GM18951 (cell line): Measurements from ENCODE around the gene TPSAB1.

Source experiments
- POLR2A ChIP-seq: IDR thresholded peaks from 4 replicates; pipeline ENCODE4 v1.6.1; 2011; ENCODE audit warnings: mild to moderate bottlenecking; ENCODE audit not compliant: insufficient read length, insufficient read depth; ENCODE audit errors: extremely low read depth
- in situ Hi-C: fragments of 300-500 bp; cut with MboI; formaldehyde crosslinking; loops from one replicate; pipeline ENCODE4 v1.12.0; 2022; ENCODE audit warnings: low sequenced_read_pairs, mixed read lengths, inconsistent platforms; ENCODE audit not compliant: unreplicated experiment

The TPSAB1 gene

DNA sequence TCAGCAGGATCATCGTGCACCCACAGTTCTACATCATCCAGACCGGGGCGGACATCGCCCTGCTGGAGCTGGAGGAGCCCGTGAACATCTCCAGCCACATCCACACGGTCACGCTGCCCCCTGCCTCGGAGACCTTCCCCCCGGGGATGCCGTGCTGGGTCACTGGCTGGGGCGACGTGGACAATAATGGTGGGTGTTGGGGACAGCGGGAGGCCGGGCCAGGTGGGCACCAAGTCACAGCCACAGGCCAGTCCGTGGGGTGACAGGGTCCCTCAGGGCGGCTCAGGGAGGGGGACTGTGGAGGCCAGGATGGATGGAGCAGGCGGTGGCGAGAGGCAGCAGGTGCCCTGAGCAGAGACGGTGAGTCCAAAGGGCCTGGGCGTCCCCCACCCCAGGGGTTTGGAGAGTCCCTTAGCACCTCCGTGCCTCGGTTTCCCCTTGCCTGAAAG lies 16.4 kb downstream of the TPSAB1 start:
- in situ Hi-C loops: no loop called here
- TF ChIP-seq POLR2A: no peak

GRCh38 chr16:1257561-1258224 lies 17.2 kb downstream of the TPSAB1 start:
- in situ Hi-C loops: no loop called here
- TF ChIP-seq POLR2A: no peak

DNA sequence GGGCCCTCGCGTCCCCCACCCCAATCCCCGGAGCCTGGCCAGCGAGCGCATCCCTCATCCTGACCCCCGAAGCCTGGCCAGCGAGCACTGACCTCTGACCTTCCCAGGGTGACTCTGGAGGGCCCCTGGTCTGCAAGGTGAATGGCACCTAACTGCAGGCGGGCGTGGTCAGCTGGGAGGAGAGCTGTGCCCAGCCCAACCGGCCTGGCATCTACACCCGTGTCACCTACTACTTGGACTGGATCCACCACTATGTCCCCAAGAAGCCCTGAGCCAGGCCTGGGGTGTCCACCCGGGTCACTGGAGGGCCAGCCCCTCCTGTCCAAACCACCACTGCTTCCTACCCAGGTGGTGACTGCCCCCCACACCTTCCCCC lies 17.7 kb downstream of the TPSAB1 start:
- TF ChIP-seq POLR2A: no peak
- in situ Hi-C loops: no loop called here

GRCh38 chr16:1258906-1259759 lies 18.6 kb downstream of the TPSAB1 start:
- TF ChIP-seq POLR2A: no peak
- in situ Hi-C loops: no loop called here

DNA sequence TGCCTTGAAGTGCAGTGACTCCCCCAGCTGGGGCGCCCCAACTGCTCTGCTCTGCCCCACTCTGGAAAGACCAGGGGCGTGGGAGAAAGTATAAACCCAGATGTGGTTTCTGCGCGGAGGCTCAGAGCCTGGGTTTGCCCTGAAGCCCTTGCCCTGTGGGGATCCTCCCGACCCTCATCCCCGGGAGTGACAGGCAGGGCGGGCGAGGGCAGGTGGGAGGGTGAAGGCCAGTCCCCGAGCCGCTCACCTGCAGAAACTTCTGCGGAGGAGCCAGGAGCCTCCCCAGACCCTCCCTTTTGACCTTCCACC lies 19.2 kb downstream of the TPSAB1 start:
- in situ Hi-C loops: no loop called here
- TF ChIP-seq POLR2A: no peak

DNA sequence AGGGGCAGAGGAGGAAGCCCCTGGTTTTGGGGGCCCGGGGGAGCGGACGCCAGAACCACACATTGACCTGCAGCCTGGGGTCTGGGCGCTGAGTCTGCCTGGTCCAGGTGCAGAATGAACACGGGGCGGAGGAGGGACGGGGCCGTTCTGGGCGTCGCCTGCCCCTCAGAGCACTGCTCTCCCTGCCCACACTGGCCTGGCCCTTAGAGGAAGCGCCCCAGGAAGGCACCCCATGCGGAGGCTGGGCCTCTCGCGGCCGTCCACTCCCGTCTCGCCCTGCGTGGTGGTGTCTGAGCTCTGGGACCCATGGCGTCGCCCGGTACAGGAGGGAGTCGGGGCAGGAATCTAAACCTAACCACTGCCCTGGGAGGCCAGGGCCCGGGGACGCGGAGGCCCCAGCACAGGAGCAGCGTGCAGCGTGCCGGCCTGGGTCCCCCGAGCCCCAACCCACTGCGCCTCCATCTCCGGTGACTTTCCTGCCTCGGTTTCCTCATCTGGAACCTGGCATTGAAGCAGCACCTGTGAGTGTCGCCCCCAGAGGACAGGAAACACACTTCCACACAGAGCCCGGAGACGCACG lies 19.7 kb downstream of the TPSAB1 start:
- in situ Hi-C loops: no loop called here
- no peak for TF ChIP-seq POLR2A

GRCh38 chr16:1261131-1261892 lies 20.8 kb downstream of the TPSAB1 start:
- in situ Hi-C loops: no loop called here
- no peak for TF ChIP-seq POLR2A

DNA sequence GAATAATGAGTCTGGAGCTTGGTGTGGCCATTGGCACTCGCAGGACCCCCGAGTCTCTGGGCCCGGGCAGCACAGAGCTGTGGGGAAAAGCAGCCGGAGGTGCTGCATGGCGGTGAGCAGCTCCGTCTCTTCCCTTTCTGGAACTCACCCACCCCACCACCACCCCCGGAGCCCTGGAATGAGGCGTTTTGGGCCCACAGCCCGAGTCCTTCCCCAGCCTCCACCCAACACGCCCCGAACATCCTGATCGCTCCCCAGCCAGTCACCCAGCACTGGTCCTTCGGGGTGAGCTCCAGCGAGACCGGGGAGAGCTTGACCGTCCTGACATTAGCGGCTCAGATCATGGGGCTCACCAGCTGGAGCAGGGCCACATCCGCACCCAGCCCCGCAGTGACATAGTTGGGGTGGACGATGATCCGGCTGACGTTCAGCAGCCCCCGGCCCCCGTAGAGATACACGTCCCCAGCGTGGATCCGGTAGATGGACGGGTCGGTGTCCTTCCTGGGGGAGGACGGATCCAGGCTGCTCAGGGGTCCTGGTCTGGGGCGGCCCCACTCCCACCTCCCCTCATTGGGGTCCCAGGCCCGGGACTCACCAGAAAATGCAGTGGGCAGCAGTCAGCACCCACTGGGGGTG lies 21.8 kb downstream of the TPSAB1 start:
- in situ Hi-C loops: no loop called here

DNA sequence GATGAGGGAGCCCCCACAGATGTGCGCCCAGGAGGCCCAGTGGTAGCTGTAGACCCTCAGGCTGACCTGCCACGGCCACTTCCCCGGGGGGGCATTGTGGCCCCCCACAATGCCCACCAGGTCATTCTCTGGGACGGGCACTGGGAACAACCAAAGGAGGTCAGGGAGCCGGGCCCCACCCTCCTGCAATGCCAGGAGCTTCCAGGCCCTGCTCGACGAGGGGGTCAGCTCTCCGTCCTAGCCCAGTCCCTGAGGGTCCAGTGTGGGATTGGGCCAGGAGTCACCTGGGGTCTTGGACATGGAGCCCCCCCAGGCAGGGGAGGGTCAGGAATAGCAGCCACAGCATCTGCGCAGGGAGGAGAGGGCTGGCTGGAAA lies 22.3 kb downstream of the TPSAB1 start:
- TF ChIP-seq POLR2A: no peak
- in situ Hi-C loops: no loop called here

More for the DNA sequence above, 21.8 kb downstream of the TPSAB1 start:
- no peak for TF ChIP-seq POLR2A

DNA sequence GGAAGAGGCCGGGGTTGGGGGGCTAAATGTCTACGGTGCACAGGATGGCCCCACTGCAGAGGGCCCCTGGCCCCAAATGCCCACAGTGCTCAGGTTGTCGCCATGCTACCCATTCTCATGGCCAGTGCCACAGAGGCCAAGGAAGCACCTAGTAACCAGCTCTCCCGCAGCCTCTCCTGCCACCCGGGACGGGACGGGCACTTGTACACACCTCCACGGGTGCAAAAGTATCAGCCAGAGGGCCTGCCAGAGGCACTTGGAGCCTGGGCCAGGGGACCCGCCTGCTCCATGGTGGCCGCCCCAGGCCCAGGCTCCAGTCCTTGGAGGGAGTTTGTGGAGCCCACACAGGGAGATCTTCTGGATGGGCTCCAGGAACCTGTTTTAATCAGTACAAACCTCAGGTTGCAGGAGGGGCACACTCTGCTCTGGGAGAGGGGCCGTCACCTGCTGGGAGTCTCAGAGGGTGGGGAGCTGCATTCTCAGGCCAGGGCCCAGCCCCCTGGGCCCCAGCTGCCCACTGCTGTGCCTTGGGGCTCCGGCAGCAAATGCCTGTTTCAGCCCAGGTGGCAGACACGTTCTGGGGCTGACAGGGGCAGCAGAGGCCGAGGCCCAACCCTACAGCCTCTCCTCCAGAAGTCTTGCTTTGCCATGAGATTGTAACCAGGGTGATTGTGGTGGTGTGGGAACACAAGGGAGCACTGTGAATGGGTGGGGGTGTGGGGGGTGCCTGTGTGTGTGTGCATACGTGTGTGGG lies 23.3 kb downstream of the TPSAB1 start:
- in situ Hi-C loops: no loop called here
- TF ChIP-seq POLR2A: no peak

DNA sequence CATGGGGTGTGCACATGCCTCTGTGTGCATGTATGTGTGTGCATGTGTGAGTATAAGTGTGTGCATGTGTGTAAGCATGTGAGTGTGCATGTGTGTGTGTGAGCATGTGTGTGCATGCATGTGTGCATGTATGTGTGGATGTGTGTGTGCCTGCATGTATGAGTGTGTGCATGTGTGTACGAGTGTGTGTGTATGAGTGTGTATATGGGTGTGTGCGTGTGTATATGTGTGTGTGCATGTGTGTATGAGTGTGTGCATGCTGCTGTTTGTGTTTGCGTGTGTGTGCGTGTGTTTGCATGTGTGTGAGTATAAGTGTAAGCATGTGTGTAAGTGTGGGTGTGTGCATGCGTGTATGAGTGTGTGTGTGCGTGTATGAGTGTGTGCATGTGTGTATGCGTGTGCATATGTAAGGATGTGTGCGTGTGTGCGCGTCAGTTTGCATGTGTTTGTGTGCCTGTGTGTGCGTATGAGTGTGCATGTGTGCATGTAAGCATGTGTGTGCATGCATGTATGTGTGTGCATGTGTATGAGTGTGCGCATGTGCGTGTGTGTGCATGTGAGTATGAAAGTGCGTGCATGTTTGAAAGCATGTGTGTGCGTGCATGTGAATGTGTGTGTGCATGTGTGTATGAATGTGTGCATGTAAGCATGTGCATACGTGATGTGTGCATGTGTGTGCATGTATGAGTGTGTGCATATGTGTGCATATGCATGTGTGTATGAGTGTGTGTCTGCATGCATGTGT lies 24.0 kb downstream of the TPSAB1 start:
- TF ChIP-seq POLR2A: no peak
- in situ Hi-C loops: no loop called here
